K562 (cell line): ENCODE results near the gene SRPK1. TPM values are rescaled to one million over a fixed set of nuclear protein-coding genes. Genes with fewer than 3 reads are reported as not detected.

Experiments
- ATAC-seq: fragments of 200-7000 bp; cut with Tn5 transposase; 3 replicates; pipeline ENCODE4 v1.9.1; 2020; ENCODE audit warnings: moderate library complexity
- BruUV-seq: library from RNA; stranded (reverse); fragments of 400-500 nt; replicated peaks from 2 replicates; lab custom pipeline; 2021; lab: Mats Ljungman, UMichigan
- CTCF ChIA-PET: fragments of 300-600 bp; formaldehyde crosslinking; extraction: SDS; loops from one replicate; lab custom pipeline; 2021; ENCODE audit warnings: low intra/inter-chr PET ratio; lab: Yijun Ruan, JAX
- POLR2A ChIA-PET: fragments of 300-600, 350-650 bp; sonication (Branson Sonifier 250); formaldehyde crosslinking; extraction: SDS; loops from one replicate; lab custom pipeline; 2021; ENCODE audit warnings: antibody characterized with exemption, inconsistent platforms; lab: Yijun Ruan, JAX
- DNase-seq, 4 experiments: peaks; one replicate each; pipeline versions ENCODE4 v3.0.0 to v3.0.0-alpha.2; 2011 to 2018; ENCODE audit warnings: low spot score in 3 of 4, mixed read lengths in 3 of 4; ENCODE audit errors: extremely low read depth in 1 of 4
- FAIRE-seq: peaks from 2 replicates; lab custom pipeline; 2011; peaks lifted over from hg19 to GRCh38; lab: Jason Lieb, UNC
- H2AFZ ChIP-seq: 2 replicates; pipeline ENCODE4 v1.6.0; 2011; ENCODE audit warnings: low read depth, low read length, control low read depth, inconsistent platforms
- H3K27ac ChIP-seq: fragments of 200-600 bp; 3 replicates; pipeline ENCODE4 v1.8.0; 2011; ENCODE audit warnings: low read depth, mild to moderate bottlenecking, control low read depth, inconsistent platforms, low read length, moderate library complexity, mixed read lengths; ENCODE audit errors: extremely low read depth
- H3K27me3 ChIP-seq, 2 experiments: fragments of 300-600 bp in 1 of 2; 2 replicates in 1 of 2; 3 replicates in 1 of 2; pipeline versions ENCODE4 v1.6.0 to v1.8.0; 2011; ENCODE audit warnings: inconsistent platforms in 2 of 2, low read length in 2 of 2, mild to moderate bottlenecking in 1 of 2, mixed read lengths in 1 of 2, moderate library complexity in 1 of 2; ENCODE audit not compliant: control insufficient read depth in 2 of 2, insufficient read depth in 2 of 2
- H3K36me3 ChIP-seq: fragments of 300-600 bp; 3 replicates; pipeline ENCODE4 v1.8.0; 2011; ENCODE audit warnings: mild to moderate bottlenecking, low read length, inconsistent platforms; ENCODE audit not compliant: control insufficient read depth, insufficient read depth
- H3K4me1 ChIP-seq, 2 experiments: fragments of 200-600 bp in 1 of 2; replicated peaks in 1 of 2; 2 replicates in 1 of 2; 3 replicates in 1 of 2; pipeline versions ENCODE4 v1.5.1 to v1.8.0; 2011; ENCODE audit warnings: inconsistent platforms in 2 of 2, low read length in 2 of 2, mild to moderate bottlenecking in 1 of 2, mixed read lengths in 1 of 2, moderate library complexity in 1 of 2; ENCODE audit not compliant: control insufficient read depth in 2 of 2, insufficient read depth in 2 of 2
- H3K4me2 ChIP-seq: 2 replicates; pipeline ENCODE4 v1.6.1; 2011; ENCODE audit warnings: low read length, control low read depth, inconsistent platforms, mixed read lengths; ENCODE audit not compliant: insufficient read depth
- H3K4me3 ChIP-seq: fragments of 200-600 bp; sonication (generic), shearing (Covaris generic); 2 replicates; pipeline ENCODE4 v1.5.1; 2016; ENCODE audit warnings: control low read depth, inconsistent platforms
- H3K79me2 ChIP-seq: fragments of 200-600 bp; 3 replicates; pipeline ENCODE4 v1.8.0; 2011; ENCODE audit warnings: low read length, inconsistent platforms; ENCODE audit not compliant: control insufficient read depth, insufficient read depth
- H3K9ac ChIP-seq, 2 experiments: 2 replicates each; pipeline versions ENCODE4 v1.6.0 to v1.6.1; 2011; ENCODE audit warnings: low read depth in 2 of 2, low read length in 2 of 2, control low read depth in 1 of 2, inconsistent platforms in 1 of 2, mild to moderate bottlenecking in 1 of 2, mixed read lengths in 1 of 2; ENCODE audit not compliant: insufficient read depth in 1 of 2
- H3K9me1 ChIP-seq: one replicate; pipeline ENCODE4 v1.6.0; 2011; ENCODE audit warnings: inconsistent platforms, mild to moderate bottlenecking, low read length, moderate library complexity; ENCODE audit not compliant: control insufficient read depth, insufficient read depth
- H3K9me3 ChIP-seq: replicated peaks from 2 replicates; pipeline ENCODE4 v1.5.1; 2011; ENCODE audit warnings: low read depth, low read length, inconsistent platforms; ENCODE audit not compliant: control insufficient read depth, insufficient read depth
- H4K20me1 ChIP-seq: replicated peaks from 2 replicates; pipeline ENCODE4 v1.6.1; 2011; ENCODE audit warnings: low read length, inconsistent platforms, mixed read lengths; ENCODE audit not compliant: control insufficient read depth, insufficient read depth
- ZNF165 ChIP-seq: fragments of 250-450 bp; sonication (Bioruptor Pico); IDR thresholded peaks from 2 replicates; pipeline ENCODE4 v1.4.0; 2020; ENCODE audit warnings: borderline replicate concordance
- WGBS: fragments of 100-300 bp; shearing (Covaris generic); methylation state at CpG from one replicate; pipeline ENCODE4 v1.1.6; 2016; ENCODE audit warnings: low coverage, mixed read lengths; ENCODE audit not compliant: insufficient coverage; ENCODE audit errors: missing lambda C conversion rate; 5-methylcytosine and 5-hydroxymethylcytosine counted together
- in situ Hi-C: fragments of 300-500 bp; cut with MboI; formaldehyde crosslinking; loops from 4 replicates; pipeline ENCODE4 v1.15.0; 2018; ENCODE audit warnings: inconsistent platforms, mixed read lengths
- intact Hi-C: fragments of 100-400 bp; cut with micrococcal nuclease; formaldehyde crosslinking; loops from 2 replicates; pipeline ENCODE4 v1.14.2; 2022
- polyA plus RNA-seq, 8 experiments: library from polyadenylated mRNA; depleted of rRNA in 4 of 8; stranded (reverse) in 5 of 8; unstranded in 3 of 8; fragments of >200 nt; fragmentation: Nextera tagmentation in 2 of 8; fragmentation: Illumina TruSeq in 1 of 8; extraction: Ambion mirVana in 2 of 8; extraction: Trizol in 1 of 8; gene quantifications; 2 replicates each; pipeline versions ENCODE4 v1.2.1 to v1.2.3, GENCODE V29; 2011 to 2014; ENCODE audit warnings: inconsistent platforms in 1 of 8, missing spikeins in 1 of 8
- total RNA-seq, 7 experiments: library from RNA; depleted of rRNA in 6 of 7; stranded (reverse); fragments of >200 nt in 6 of 7; fragmentation: Illumina TruSeq in 2 of 7; extraction: Trizol in 2 of 7; gene quantifications; 2 replicates each; pipeline versions ENCODE4 v1.2.1 to v1.2.3, GENCODE V29; 2011 to 2021; ENCODE audit warnings: low replicate concordance in 1 of 7
- TF ChIP-seq, protein P1 (sequence below): fragments of 450-650 bp; IDR thresholded peaks from 2 replicates; pipeline ENCODE4 v1.6.1; 2016

Gene SRPK1
- total and polyA plus RNA-seq, 9 of the 15 experiments (the other 6 are each of a cell fraction or from before 2014, with no cell fraction given): 99.6 to 185 (median 159) TPM

DNA sequence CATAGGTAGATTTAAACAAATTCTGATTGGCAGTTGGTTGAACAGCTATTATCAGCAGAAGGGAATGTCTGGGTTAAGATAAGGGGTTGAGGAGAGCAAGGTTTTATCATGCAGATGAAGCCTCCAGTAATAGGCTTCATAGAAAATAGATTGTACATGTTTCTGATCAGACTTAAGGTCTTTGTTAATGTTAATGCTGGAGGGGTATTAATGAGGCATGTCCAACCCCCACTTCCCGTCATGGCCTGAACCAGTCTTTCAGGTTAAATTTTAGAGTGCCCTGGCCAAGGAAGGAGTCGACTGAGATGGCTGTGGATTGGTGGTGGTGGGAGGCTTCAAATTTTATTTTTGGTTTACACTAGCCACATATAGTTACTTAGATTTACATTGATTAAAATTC, 136.7 kb downstream of the SRPK1 start:
- H3K36me3 ChIP-seq: no peaks in the 10 kb centered on the region
- 0% methylated on average over 2 of the region's 2 CpGs for WGBS
- H4K20me1 ChIP-seq: peaks cover 4% of the 10 kb centered on the region; the same call in 1 of the 2 replicates
- H2AFZ ChIP-seq: no peak overlapping the region
- H3K9me3 ChIP-seq: no peaks in the 10 kb centered on the region
- no peak overlapping the region for H3K4me3 ChIP-seq
- ATAC-seq (no peak), DNase-seq (no peak), FAIRE-seq (no peak)
- H3K27ac ChIP-seq: no peak overlapping the region
- H3K9me1 ChIP-seq: no peaks in the 10 kb centered on the region
- no peak overlapping the region for H3K9ac ChIP-seq
- no peaks in the 10 kb centered on the region for H3K79me2 ChIP-seq
- no peak overlapping the region for H3K4me2 ChIP-seq
- ChIA-PET CTCF (interaction anchor here (0.7 kb wide), 1 partner anchor 11 kb away, joined by 3 read pairs; no protein-coding TSS in a partner anchor), POLR2A (interaction anchor here (0.6 to 1.2 kb wide), 4 partner anchors 10 to 112 kb away, joined by 3 to 4 read pairs (median 4); no protein-coding TSS in a partner anchor)
- intact Hi-C loops: no loop called here
- TF ChIP-seq, protein P1, sequence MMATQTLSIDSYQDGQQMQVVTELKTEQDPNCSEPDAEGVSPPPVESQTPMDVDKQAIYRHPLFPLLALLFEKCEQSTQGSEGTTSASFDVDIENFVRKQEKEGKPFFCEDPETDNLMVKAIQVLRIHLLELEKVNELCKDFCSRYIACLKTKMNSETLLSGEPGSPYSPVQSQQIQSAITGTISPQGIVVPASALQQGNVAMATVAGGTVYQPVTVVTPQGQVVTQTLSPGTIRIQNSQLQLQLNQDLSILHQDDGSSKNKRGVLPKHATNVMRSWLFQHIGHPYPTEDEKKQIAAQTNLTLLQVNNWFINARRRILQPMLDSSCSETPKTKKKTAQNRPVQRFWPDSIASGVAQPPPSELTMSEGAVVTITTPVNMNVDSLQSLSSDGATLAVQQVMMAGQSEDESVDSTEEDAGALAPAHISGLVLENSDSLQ: peak; percentile 18; the same call in 1 of the 2 replicates
- TF ChIP-seq ZNF165 (CRISPR knock-in tag): no peak
- peaks cover 56 to 69% of the 10 kb centered on the region in 2 experiments for H3K27me3 ChIP-seq
- peaks cover 0 to 6% of the 10 kb centered on the region in 2 experiments; a peak in 3 of 5 replicates for H3K4me1 ChIP-seq
- BruUV-seq: no TSS peak
- in situ Hi-C loops: no loop called here

Other genes with a start within 250 kb of the SRPK1 start
Only the 7 nearest of the 9 such genes appear.
- 0.09 TPM in 1 of 2 replicates, not detected in the other for gene ARMC12, start 184.1 kb downstream of the SRPK1 start, total RNA-seq (2014; rRNA removed)
- 0.36 TPM in 1 of 2 replicates, not detected in the other for gene ARMC12, start 184.1 kb downstream of the SRPK1 start, total RNA-seq (2014; rRNA removed; fragmentation: Illumina TruSeq; extraction: Trizol)
- gene ARMC12, start 184.1 kb downstream of the SRPK1 start, total RNA-seq (2015; rRNA removed; fragmentation: Illumina TruSeq; extraction: Trizol): not detected in 2 replicates
- 0.13 and 0.35 TPM in 2 replicates for gene ARMC12, start 184.1 kb downstream of the SRPK1 start, total RNA-seq (2021)
- gene ARMC12, start 184.1 kb downstream of the SRPK1 start, polyA plus RNA-seq (2011; rRNA removed): 0.26 and 0.45 TPM in 2 replicates
- 0.36 TPM in 1 of 2 replicates, not detected in the other for gene ARMC12, start 184.1 kb downstream of the SRPK1 start, polyA plus RNA-seq (2014; fragmentation: Illumina TruSeq; extraction: Trizol)
- under 1 TPM in 1 of 2 experiments, not detected in 1; 0.13 TPM for gene ARMC12, start 184.1 kb downstream of the SRPK1 start, polyA plus RNA-seq (2014; fragmentation: Nextera tagmentation; extraction: Ambion mirVana)
- 0.58 TPM in 1 of 2 replicates, not detected in the other for gene ARMC12, start 184.1 kb downstream of the SRPK1 start, polyA plus RNA-seq (2014; rRNA removed)
- not detected in 2 replicates for gene CLPSL2, start 144.5 kb downstream of the SRPK1 start, total RNA-seq (2014; rRNA removed)
- gene CLPSL2, start 144.5 kb downstream of the SRPK1 start, total RNA-seq (2014; rRNA removed; fragmentation: Illumina TruSeq; extraction: Trizol): not detected in 2 replicates
- not detected in 2 replicates for gene CLPSL2, start 144.5 kb downstream of the SRPK1 start, total RNA-seq (2015; rRNA removed; fragmentation: Illumina TruSeq; extraction: Trizol)
- not detected in 2 replicates for gene CLPSL2, start 144.5 kb downstream of the SRPK1 start, total RNA-seq (2021)
- not detected in 2 replicates for gene CLPSL2, start 144.5 kb downstream of the SRPK1 start, polyA plus RNA-seq (2011; rRNA removed)
- gene CLPSL2, start 144.5 kb downstream of the SRPK1 start, polyA plus RNA-seq (2014; fragmentation: Illumina TruSeq; extraction: Trizol): not detected in 2 replicates
- not detected for gene CLPSL2, start 144.5 kb downstream of the SRPK1 start, polyA plus RNA-seq (2014; fragmentation: Nextera tagmentation; extraction: Ambion mirVana)
- gene CLPSL2, start 144.5 kb downstream of the SRPK1 start, polyA plus RNA-seq (2014; rRNA removed): not detected in 2 replicates
- gene CLPSL1, start 140.1 kb downstream of the SRPK1 start, total RNA-seq (2014; rRNA removed): not detected in 2 replicates
- gene CLPSL1, start 140.1 kb downstream of the SRPK1 start, total RNA-seq (2014; rRNA removed; fragmentation: Illumina TruSeq; extraction: Trizol): not detected in 2 replicates
- not detected in 2 replicates for gene CLPSL1, start 140.1 kb downstream of the SRPK1 start, total RNA-seq (2015; rRNA removed; fragmentation: Illumina TruSeq; extraction: Trizol)
- not detected in 2 replicates for gene CLPSL1, start 140.1 kb downstream of the SRPK1 start, total RNA-seq (2021)
- gene CLPSL1, start 140.1 kb downstream of the SRPK1 start, polyA plus RNA-seq (2011; rRNA removed): not detected in 2 replicates
- gene CLPSL1, start 140.1 kb downstream of the SRPK1 start, polyA plus RNA-seq (2014; fragmentation: Illumina TruSeq; extraction: Trizol): not detected in 2 replicates
- not detected for gene CLPSL1, start 140.1 kb downstream of the SRPK1 start, polyA plus RNA-seq (2014; fragmentation: Nextera tagmentation; extraction: Ambion mirVana)
- not detected in 2 replicates for gene CLPSL1, start 140.1 kb downstream of the SRPK1 start, polyA plus RNA-seq (2014; rRNA removed)
- not detected in 2 replicates for gene CLPS, start 123.8 kb downstream of the SRPK1 start, total RNA-seq (2014; rRNA removed)
- not detected in 2 replicates for gene CLPS, start 123.8 kb downstream of the SRPK1 start, total RNA-seq (2014; rRNA removed; fragmentation: Illumina TruSeq; extraction: Trizol)
- gene CLPS, start 123.8 kb downstream of the SRPK1 start, total RNA-seq (2015; rRNA removed; fragmentation: Illumina TruSeq; extraction: Trizol): not detected in 2 replicates
- gene CLPS, start 123.8 kb downstream of the SRPK1 start, total RNA-seq (2021): 2.4 and 2.9 TPM in 2 replicates
- not detected in 2 replicates for gene CLPS, start 123.8 kb downstream of the SRPK1 start, polyA plus RNA-seq (2011; rRNA removed)
- not detected in 2 replicates for gene CLPS, start 123.8 kb downstream of the SRPK1 start, polyA plus RNA-seq (2014; fragmentation: Illumina TruSeq; extraction: Trizol)
- gene CLPS, start 123.8 kb downstream of the SRPK1 start, polyA plus RNA-seq (2014; fragmentation: Nextera tagmentation; extraction: Ambion mirVana): not detected
- gene CLPS, start 123.8 kb downstream of the SRPK1 start, polyA plus RNA-seq (2014; rRNA removed): not detected in 2 replicates
- not detected in 2 replicates for gene LHFPL5, start 115.7 kb downstream of the SRPK1 start, total RNA-seq (2014; rRNA removed)
- not detected in 2 replicates for gene LHFPL5, start 115.7 kb downstream of the SRPK1 start, total RNA-seq (2014; rRNA removed; fragmentation: Illumina TruSeq; extraction: Trizol)
- not detected in 2 replicates for gene LHFPL5, start 115.7 kb downstream of the SRPK1 start, total RNA-seq (2015; rRNA removed; fragmentation: Illumina TruSeq; extraction: Trizol)
- not detected in 2 replicates for gene LHFPL5, start 115.7 kb downstream of the SRPK1 start, total RNA-seq (2021)
- not detected in 2 replicates for gene LHFPL5, start 115.7 kb downstream of the SRPK1 start, polyA plus RNA-seq (2011; rRNA removed)
- not detected in 2 replicates for gene LHFPL5, start 115.7 kb downstream of the SRPK1 start, polyA plus RNA-seq (2014; fragmentation: Illumina TruSeq; extraction: Trizol)
- not detected for gene LHFPL5, start 115.7 kb downstream of the SRPK1 start, polyA plus RNA-seq (2014; fragmentation: Nextera tagmentation; extraction: Ambion mirVana)
- not detected in 2 replicates for gene LHFPL5, start 115.7 kb downstream of the SRPK1 start, polyA plus RNA-seq (2014; rRNA removed)
- gene SLC26A8, start 103.5 kb upstream of the SRPK1 start, total RNA-seq (2014; rRNA removed): not detected in 2 replicates
- not detected in 2 replicates for gene SLC26A8, start 103.5 kb upstream of the SRPK1 start, total RNA-seq (2014; rRNA removed; fragmentation: Illumina TruSeq; extraction: Trizol)
- gene SLC26A8, start 103.5 kb upstream of the SRPK1 start, total RNA-seq (2015; rRNA removed; fragmentation: Illumina TruSeq; extraction: Trizol): not detected in 2 replicates
- gene SLC26A8, start 103.5 kb upstream of the SRPK1 start, total RNA-seq (2021): not detected in 2 replicates
- gene SLC26A8, start 103.5 kb upstream of the SRPK1 start, polyA plus RNA-seq (2011; rRNA removed): not detected in 2 replicates
- not detected in 2 replicates for gene SLC26A8, start 103.5 kb upstream of the SRPK1 start, polyA plus RNA-seq (2014; fragmentation: Illumina TruSeq; extraction: Trizol)
- not detected for gene SLC26A8, start 103.5 kb upstream of the SRPK1 start, polyA plus RNA-seq (2014; fragmentation: Nextera tagmentation; extraction: Ambion mirVana)
- gene SLC26A8, start 103.5 kb upstream of the SRPK1 start, polyA plus RNA-seq (2014; rRNA removed): not detected in 2 replicates
- gene MAPK14, start 106.7 kb upstream of the SRPK1 start, total RNA-seq (2014; rRNA removed): 27.8 and 34.0 TPM in 2 replicates
- 41.5 and 42.5 TPM in 2 replicates for gene MAPK14, start 106.7 kb upstream of the SRPK1 start, total RNA-seq (2014; rRNA removed; fragmentation: Illumina TruSeq; extraction: Trizol)
- gene MAPK14, start 106.7 kb upstream of the SRPK1 start, total RNA-seq (2015; rRNA removed; fragmentation: Illumina TruSeq; extraction: Trizol): 41.9 and 44.9 TPM in 2 replicates
- gene MAPK14, start 106.7 kb upstream of the SRPK1 start, total RNA-seq (2021): 37.2 and 45.4 TPM in 2 replicates
- gene MAPK14, start 106.7 kb upstream of the SRPK1 start, polyA plus RNA-seq (2011; rRNA removed): 57.9 and 62.7 TPM in 2 replicates
- gene MAPK14, start 106.7 kb upstream of the SRPK1 start, polyA plus RNA-seq (2014; fragmentation: Illumina TruSeq; extraction: Trizol): 31.3 and 35.5 TPM in 2 replicates
- 10 to 100 TPM in 1 of 2 experiments, 1 to 10 TPM in 1; 8.8 to 11.8 TPM for gene MAPK14, start 106.7 kb upstream of the SRPK1 start, polyA plus RNA-seq (2014; fragmentation: Nextera tagmentation; extraction: Ambion mirVana)
- 30.1 and 32.7 TPM in 2 replicates for gene MAPK14, start 106.7 kb upstream of the SRPK1 start, polyA plus RNA-seq (2014; rRNA removed)